Panc1 (cell line): ENCODE data around the gene IL1F10.

Source experiments
- POLR2AphosphoS5 ChIP-seq: IDR thresholded peaks from 2 replicates; pipeline ENCODE4 v1.6.1; 2012; ENCODE audit warnings: mild to moderate bottlenecking, low read depth, low read length, moderate library complexity
- TF ChIP-seq, protein P1 (sequence below): fragments of 450-650 bp; IDR thresholded peaks from 2 replicates; pipeline ENCODE4 v1.5.1; 2017; ENCODE audit warnings: mild to moderate bottlenecking
- TF ChIP-seq, protein P2 (sequence below), 2 experiments: IDR thresholded peaks; 2 replicates each; pipeline ENCODE4 v1.6.1; 2011 to 2012; ENCODE audit warnings: low read depth in 2 of 2, control low read depth in 1 of 2, low read length in 1 of 2, mild to moderate bottlenecking in 1 of 2, moderate library complexity in 1 of 2; ENCODE audit not compliant: insufficient read depth in 1 of 2

DNA sequence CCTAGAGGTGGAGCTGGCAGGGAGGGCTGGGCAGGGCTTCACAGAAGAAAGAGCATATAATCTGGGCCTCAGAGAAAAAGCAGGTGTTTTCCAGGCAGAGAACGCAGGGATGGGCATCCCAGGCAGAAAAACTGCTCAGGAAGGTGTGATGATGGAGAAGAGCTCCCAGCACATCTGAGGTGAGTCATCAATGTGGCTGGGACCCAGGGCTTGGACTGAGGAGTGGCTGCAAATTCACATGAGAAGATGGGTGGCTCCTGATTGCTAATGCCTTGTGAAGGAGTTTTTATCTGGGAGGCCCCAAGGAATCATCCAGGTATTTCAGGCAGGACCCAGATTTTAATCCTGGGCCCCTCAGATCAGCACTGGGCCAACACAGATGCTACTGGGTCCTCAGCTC is 10.2 kb downstream of the IL1F10 start:
- TF ChIP-seq, protein P1, sequence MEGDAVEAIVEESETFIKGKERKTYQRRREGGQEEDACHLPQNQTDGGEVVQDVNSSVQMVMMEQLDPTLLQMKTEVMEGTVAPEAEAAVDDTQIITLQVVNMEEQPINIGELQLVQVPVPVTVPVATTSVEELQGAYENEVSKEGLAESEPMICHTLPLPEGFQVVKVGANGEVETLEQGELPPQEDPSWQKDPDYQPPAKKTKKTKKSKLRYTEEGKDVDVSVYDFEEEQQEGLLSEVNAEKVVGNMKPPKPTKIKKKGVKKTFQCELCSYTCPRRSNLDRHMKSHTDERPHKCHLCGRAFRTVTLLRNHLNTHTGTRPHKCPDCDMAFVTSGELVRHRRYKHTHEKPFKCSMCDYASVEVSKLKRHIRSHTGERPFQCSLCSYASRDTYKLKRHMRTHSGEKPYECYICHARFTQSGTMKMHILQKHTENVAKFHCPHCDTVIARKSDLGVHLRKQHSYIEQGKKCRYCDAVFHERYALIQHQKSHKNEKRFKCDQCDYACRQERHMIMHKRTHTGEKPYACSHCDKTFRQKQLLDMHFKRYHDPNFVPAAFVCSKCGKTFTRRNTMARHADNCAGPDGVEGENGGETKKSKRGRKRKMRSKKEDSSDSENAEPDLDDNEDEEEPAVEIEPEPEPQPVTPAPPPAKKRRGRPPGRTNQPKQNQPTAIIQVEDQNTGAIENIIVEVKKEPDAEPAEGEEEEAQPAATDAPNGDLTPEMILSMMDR: no peak
- no peak for TF ChIP-seq POLR2AphosphoS5
- TF ChIP-seq, protein P2, sequence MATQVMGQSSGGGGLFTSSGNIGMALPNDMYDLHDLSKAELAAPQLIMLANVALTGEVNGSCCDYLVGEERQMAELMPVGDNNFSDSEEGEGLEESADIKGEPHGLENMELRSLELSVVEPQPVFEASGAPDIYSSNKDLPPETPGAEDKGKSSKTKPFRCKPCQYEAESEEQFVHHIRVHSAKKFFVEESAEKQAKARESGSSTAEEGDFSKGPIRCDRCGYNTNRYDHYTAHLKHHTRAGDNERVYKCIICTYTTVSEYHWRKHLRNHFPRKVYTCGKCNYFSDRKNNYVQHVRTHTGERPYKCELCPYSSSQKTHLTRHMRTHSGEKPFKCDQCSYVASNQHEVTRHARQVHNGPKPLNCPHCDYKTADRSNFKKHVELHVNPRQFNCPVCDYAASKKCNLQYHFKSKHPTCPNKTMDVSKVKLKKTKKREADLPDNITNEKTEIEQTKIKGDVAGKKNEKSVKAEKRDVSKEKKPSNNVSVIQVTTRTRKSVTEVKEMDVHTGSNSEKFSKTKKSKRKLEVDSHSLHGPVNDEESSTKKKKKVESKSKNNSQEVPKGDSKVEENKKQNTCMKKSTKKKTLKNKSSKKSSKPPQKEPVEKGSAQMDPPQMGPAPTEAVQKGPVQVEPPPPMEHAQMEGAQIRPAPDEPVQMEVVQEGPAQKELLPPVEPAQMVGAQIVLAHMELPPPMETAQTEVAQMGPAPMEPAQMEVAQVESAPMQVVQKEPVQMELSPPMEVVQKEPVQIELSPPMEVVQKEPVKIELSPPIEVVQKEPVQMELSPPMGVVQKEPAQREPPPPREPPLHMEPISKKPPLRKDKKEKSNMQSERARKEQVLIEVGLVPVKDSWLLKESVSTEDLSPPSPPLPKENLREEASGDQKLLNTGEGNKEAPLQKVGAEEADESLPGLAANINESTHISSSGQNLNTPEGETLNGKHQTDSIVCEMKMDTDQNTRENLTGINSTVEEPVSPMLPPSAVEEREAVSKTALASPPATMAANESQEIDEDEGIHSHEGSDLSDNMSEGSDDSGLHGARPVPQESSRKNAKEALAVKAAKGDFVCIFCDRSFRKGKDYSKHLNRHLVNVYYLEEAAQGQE (IDR thresholded peaks at IDR 0.05; ENCODE audit: insufficient read depth in 1 of 2, low read depth in 2 of 2, low read length in 1 of 2): no peak
